HFFc6 (cell line): Measurements from ENCODE around the gene ANKH. TPM values are rescaled to one million over a fixed set of nuclear protein-coding genes. Genes with fewer than 3 reads are reported as not detected.
A peak's percentile ranks its signal among the peaks of the same experiment; 100 is the strongest.

ENCODE experiments used
- DNase-seq: peaks from one replicate; pipeline ENCODE4 v3.0.0-alpha.2; 2018
- H3K27ac Mint-ChIP-seq: 2 replicates; pipeline ENCODE4 v1.8.0; 2020; ENCODE audit warnings: mild to moderate bottlenecking, mixed read lengths
- H3K27me3 Mint-ChIP-seq: 2 replicates; pipeline ENCODE4 v1.8.0; 2021; ENCODE audit warnings: mild to moderate bottlenecking, moderate library complexity, mixed read lengths; ENCODE audit not compliant: insufficient read depth
- H3K36me3 Mint-ChIP-seq: 2 replicates; pipeline ENCODE4 v1.8.0; 2021; ENCODE audit warnings: low read depth, mixed read lengths
- H3K4me1 Mint-ChIP-seq: 2 replicates; pipeline ENCODE4 v1.8.0; 2020; ENCODE audit warnings: low read depth, mixed read lengths
- H3K4me3 Mint-ChIP-seq: 2 replicates; pipeline ENCODE4 v1.8.0; 2020; ENCODE audit warnings: mild to moderate bottlenecking, moderate library complexity, mixed read lengths
- H3K9me3 Mint-ChIP-seq: 2 replicates; pipeline ENCODE4 v1.8.0; 2020; ENCODE audit warnings: mild to moderate bottlenecking, mixed read lengths
- CTCF ChIP-seq: fragments of 200-600 bp; sonication (generic); IDR thresholded peaks from 2 replicates; pipeline ENCODE4 v1.5.0; 2021; ENCODE audit warnings: antibody characterized with exemption, mild to moderate bottlenecking
- total RNA-seq, 6 experiments: library from RNA; stranded (reverse); fragmentation: NEBNext Ultra II Directional; extraction: Animal tissue kit (Norgen Biotek cat#: 25700); gene quantifications; 2 replicates in 1 of 6; 3 replicates in 5 of 6; pipeline ENCODE4 v1.2.3, GENCODE V29; 2021

The ANKH gene
- total RNA-seq, 6 experiments from 2014 or later: 32.5 to 35.7 (median 33.0) TPM

DNA sequence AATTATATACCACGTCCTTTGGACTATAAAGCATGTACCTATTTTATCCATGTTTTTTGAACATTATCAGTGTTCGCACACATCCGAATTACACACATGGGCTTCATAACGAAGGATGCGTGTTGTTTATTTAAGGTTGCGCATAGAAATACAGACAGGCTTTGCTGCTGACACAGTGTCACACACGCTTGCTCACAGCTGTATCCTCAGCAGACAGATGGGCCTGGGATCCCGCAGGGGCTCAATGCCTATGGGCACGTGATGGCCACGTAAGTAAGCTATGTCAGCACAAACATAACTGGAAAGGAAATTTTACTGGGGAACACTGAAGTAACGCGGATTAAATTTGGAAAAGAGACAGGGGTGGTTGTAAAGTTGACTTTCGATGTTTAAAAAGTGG, 130.4 kb downstream of the ANKH start:
- DNase-seq: no peak
- H3K27ac Mint-ChIP-seq: no peak overlapping the region
- TF ChIP-seq CTCF: no peak
- H3K27me3 Mint-ChIP-seq: peaks cover 2% of the 10 kb centered on the region; the same call in 1 of the 2 replicates
- peaks cover 34% of the 10 kb centered on the region for H3K36me3 Mint-ChIP-seq
- H3K9me3 Mint-ChIP-seq: no peaks in the 10 kb centered on the region
- H3K4me1 Mint-ChIP-seq: peaks cover 49% of the 10 kb centered on the region
- H3K4me3 Mint-ChIP-seq: no peak overlapping the region

GRCh38 chr5:14739981-14740380, 131.6 kb downstream of the ANKH start:
- no peak for DNase-seq
- peaks cover 49% of the 10 kb centered on the region for H3K4me1 Mint-ChIP-seq
- peaks cover 34% of the 10 kb centered on the region for H3K36me3 Mint-ChIP-seq
- no peak overlapping the region; the same call in 1 of the 2 replicates for H3K4me3 Mint-ChIP-seq
- no peak for TF ChIP-seq CTCF
- peak overlapping the region; percentile 80 for H3K27ac Mint-ChIP-seq
- peaks cover 2% of the 10 kb centered on the region; the same call in 1 of the 2 replicates for H3K27me3 Mint-ChIP-seq
- H3K9me3 Mint-ChIP-seq: no peaks in the 10 kb centered on the region

DNA sequence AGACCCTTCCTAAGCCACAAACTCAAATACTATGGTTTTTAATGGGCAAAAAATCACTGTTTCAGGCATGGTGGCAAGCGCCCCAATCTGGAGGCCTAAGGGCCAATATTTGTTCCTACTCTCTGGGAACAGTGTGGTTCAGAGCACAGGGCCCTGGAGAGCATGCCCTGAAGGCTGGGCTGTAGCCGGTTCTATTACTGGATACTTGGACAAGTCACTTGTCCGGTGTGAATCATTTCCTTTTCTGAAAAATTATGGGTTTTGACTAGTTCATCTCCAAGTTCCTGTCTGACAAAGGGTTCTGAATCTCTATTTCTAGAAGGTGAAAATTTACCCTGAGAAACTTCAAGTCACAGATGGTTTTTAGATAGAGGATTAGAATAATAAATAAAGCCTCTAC, 132.0 kb downstream of the ANKH start:
- Mint-ChIP-seq H3K4me1 (peaks cover 48% of the 10 kb centered on the region), H3K4me3 (no peak overlapping the region; the same call in 1 of the 2 replicates), H3K9me3 (no peaks in the 10 kb centered on the region), H3K27me3 (peaks cover 2% of the 10 kb centered on the region; the same call in 1 of the 2 replicates), H3K36me3 (peaks cover 34% of the 10 kb centered on the region), H3K27ac (peak overlapping the region; percentile 80)
- no peak for TF ChIP-seq CTCF
- peak; percentile 73 for DNase-seq

- no peaks in the 10 kb centered on the region for H3K9me3 Mint-ChIP-seq
- TF ChIP-seq CTCF: no peak
- no peak overlapping the region for H3K4me3 Mint-ChIP-seq
- peaks cover 34% of the 10 kb centered on the region for H3K36me3 Mint-ChIP-seq
- DNase-seq: no peak
- H3K27me3 Mint-ChIP-seq: peaks cover 1% of the 10 kb centered on the region; the same call in 1 of the 2 replicates
- no peak overlapping the region for H3K27ac Mint-ChIP-seq
- H3K4me1 Mint-ChIP-seq: peaks cover 33% of the 10 kb centered on the region
Observed at GRCh38 chr5:14738050-14738449, 133.5 kb downstream of the ANKH start.

DNA sequence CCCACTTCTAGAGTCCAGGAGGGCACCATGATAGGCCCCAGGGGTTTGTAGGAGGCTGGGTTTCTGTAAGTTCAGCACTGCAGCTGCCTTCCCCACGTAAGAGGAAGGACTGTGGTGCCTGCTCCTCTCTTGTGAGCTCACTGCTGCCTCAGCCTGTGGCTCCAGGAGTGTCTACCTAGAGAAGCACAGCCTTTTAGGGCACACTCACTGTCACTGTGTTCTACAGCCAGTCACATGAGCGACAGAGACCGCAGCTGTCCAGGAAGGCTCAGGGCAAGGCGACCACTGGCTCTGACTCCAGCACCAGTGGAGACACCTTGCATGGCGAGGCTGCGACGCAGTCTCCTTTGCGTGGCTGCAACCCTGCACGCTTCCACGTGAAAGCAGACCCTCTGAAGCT, 134.3 kb downstream of the ANKH start:
- DNase-seq: no peak
- Mint-ChIP-seq H3K27me3 (peaks cover 1% of the 10 kb centered on the region; the same call in 1 of the 2 replicates), H3K4me1 (peaks cover 26% of the 10 kb centered on the region), H3K27ac (no peak overlapping the region), H3K4me3 (no peak overlapping the region), H3K9me3 (no peaks in the 10 kb centered on the region), H3K36me3 (peaks cover 27% of the 10 kb centered on the region)
- no peak for TF ChIP-seq CTCF

DNA sequence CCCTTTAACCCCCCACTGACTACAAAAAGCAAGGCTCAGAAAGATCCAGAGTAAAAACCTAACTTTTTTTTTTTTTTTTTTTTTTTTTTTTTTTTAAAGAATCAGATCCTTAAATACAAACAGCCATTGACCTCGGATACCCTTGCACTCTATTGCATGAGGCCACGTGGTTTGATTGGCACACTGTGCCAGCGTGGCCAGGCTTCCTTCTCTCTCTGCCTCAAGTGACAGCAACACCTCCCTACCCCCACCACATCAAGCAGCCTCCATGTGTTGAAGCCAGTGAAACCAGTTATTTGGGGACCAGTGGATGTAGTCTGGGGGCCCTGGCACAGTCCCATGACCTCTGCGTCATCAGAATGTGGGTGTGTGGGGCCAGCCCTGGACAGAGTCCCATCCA, 135.6 kb downstream of the ANKH start:
- Mint-ChIP-seq H3K9me3 (no peaks in the 10 kb centered on the region), H3K27ac (no peak overlapping the region), H3K4me3 (no peak overlapping the region), H3K4me1 (peaks cover 23% of the 10 kb centered on the region), H3K27me3 (peaks cover 1% of the 10 kb centered on the region; the same call in 1 of the 2 replicates), H3K36me3 (peaks cover 16% of the 10 kb centered on the region)
- no peak for DNase-seq
- TF ChIP-seq CTCF: no peak
